ENCODE results near the gene OSBPL5.

Gene OSBPL5

DNA sequence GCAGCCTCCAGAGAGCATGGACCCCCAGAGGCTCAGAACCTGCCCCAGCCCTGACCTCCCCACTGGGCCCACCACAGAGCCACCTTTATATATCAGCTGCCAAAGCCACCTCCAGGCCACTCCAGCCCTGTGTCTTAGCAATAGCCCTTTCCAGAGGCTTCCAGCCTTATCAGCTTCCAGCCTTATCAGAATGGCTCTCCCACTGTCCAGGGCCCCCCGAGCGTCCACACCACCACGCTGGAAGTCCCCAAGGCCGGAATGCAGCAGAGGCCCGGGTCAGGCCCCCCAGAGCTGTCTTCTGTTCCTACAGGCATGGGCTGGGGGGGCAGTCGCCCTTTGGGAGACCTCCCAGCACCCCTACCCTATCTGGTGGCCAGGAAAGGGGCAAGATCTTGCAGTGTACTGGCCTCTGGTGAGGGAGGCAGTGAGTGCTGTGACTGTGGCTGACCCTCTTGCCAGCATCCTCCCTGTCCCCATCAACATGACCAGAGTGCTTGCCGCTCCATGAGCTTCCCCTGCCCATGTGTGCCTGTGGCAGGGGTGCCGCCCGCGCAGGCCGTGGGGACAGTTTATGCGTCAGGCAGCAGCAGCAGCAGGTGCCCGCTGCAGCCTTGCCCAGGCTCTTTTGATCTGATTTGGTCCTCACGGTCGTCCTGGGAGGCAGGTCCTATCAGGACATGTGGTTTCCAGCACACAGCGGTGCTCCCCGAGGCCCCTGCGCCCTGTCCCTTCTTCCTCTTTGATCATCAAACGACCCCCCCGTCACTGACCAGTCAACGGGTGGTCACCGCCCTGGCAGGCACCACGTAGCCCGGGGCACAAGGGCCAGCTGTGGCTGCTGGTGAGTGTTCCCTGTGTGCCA is 15.9 kb downstream of the OSBPL5 start:
- no peak for DNase-seq

DNA sequence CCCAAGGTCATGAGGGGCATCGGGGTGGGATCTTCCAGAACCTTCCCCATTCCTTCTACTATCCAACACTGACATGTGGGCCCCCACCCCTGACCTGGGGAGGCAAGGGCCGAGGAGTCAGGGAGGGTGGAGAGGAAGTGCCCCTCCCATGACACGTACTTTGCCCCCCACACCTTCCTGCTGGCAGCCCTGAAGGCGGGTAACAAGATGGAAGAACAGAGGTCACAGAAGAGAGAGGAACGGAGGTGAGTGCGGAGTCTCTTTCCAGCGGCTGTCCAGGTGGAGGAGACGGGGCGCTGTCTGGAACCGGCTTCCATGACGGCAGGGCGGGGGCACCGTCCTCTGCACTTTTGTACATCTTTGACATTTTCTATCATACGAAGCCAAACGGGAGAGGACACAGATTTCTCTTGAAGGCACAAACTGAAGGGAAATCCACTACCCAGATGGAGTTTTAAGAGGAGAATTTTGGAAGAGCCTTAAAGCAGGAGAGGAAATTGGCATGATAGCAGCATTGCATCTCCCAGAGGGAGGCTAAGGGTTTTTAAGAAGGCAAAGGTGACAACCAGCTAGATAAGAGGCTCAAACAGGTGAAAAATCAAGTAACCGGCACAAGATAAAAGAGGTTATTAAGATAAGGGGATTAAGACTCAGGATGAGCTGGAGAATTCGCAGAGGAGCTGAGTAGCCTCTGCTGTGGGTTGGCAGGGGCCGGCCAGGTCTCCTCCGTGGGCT is 16.7 kb downstream of the OSBPL5 start:
- no peak for DNase-seq

GRCh38 chr11:3147626-3148025 is 17.5 kb downstream of the OSBPL5 start:
- no peak for DNase-seq

GRCh38 chr11:3147257-3147619 is 17.9 kb downstream of the OSBPL5 start:
- no peak for DNase-seq

- DNase-seq, result no peak
Observed at GRCh38 chr11:3146612-3147256, 18.4 kb downstream of the OSBPL5 start.

- DNase-seq, result no peak
Observed at GRCh38 chr11:3145206-3145520, 19.9 kb downstream of the OSBPL5 start.

DNA sequence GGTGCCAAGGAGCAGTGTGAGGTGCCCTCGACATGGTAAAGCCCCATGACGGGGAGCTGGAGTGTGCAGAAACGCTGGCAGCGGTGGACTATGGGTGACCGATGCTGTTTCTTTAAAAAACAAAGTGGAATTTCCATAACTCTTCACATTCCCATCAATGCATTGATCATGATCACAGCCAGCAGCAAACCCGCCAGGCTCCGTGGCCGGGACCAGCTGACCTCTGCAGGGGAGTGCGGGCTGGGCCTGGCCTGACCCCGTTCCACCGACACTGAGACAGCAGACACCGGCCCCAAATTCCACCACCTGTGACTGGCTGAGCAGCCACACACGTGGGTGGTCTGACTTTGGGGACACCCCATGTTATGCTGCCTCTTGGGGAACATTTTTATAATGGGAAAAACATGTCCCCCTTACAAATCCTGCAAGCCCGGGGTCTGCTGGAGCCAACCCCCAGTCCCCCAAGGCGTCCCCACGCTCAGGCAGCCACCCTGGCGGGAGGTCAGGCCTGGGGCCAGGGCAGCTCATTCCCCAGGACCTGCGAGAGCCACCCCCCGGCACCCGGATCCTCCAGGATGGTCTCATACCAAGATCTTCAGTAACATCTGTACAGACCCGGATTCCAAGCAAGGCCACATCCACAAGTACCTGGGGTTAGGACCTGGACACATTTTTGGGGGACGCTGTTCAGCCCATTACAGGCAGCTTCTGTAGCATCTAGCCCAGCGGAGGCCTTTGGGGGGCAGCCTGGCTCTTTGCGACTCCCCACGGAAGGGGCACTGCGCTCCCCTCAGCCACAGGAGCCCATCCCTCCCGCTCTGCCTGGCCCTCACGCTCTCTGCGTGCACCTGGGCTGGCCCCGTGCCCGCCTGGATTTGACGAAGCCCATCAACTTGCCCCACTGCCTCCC is 20.6 kb downstream of the OSBPL5 start:
- no peak for DNase-seq

DNA sequence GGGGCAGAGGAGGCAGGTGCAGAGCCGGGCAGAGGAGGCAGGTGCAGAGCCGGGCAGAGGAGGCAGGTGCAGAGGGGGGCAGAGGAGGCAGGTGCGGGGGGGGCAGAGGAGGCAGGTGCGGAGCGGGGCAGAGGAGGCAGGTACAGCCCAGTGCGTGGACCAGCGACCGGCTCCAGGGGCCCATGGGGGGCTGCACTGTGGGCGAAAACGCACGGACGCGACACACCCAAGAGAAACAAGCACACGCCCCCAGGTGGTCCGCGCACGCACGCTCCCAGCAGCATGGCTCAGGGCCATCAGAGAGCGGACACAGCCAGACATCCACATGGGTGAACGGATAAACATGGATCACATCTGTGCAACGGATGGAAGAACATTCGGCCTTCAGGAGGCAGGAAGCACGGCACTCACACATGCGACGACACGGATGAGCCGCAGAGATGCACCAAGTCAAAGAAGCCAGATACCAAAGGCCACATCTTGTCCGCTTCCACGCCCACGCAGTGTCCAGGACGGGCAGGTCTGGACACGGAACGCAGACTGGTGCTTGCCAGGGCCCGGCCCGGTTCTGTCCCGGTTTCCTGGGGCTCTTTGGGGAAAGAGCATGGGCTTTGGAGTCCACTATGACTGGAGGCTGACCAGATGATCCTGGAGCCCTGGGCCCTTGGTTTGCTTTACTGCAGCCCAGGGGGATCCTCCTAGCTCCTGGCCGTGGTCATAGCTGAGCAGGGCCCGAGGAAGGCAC is 21.8 kb downstream of the OSBPL5 start:
- no peak for DNase-seq

- no peak for DNase-seq
Observed at GRCh38 chr11:3140291-3140603, 24.9 kb downstream of the OSBPL5 start.

DNA sequence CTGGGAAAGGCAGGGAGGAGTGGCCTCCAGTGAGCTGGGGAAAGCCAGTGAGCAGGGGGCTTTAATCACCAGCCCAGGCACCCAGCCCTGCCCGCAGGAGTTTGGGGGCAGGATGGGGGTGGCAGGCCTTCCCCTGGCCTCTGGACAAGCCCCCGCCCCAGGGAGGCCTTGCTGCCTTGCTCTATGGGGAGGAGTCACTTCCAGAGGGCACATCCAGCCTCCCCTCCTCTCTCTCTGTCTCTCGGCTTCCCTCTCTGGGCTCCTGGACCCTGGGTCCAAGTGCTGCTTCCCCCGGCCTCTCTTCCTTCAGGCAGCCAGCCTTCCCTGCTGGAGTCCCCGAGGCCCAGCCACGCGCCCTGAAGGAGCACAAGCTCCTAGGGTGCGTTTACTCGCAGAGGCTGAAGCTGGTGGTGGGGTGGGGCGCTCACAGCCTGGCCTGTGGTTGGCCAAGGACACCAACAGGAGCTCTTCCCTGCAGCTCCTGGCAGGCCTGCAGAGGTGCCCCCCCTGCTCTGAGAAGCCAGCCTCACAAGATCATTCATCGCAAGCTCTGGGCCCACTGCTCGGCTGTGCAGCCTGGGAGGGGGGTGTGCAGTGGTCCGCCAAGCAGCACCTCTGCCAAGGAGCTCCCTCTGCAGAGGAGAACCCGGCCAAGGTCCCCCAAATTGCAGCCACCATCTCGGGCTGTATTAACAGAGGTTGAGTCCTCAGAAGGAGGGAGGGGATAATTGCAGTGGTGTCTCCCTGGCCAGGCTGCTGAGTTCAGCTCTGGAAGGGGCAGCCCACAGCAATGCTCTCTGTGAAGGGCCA is 25.4 kb downstream of the OSBPL5 start:
- DNase-seq, result no peak

GRCh38 chr11:3139086-3139440 is 26.0 kb downstream of the OSBPL5 start:
- DNase-seq, result no peak

DNA sequence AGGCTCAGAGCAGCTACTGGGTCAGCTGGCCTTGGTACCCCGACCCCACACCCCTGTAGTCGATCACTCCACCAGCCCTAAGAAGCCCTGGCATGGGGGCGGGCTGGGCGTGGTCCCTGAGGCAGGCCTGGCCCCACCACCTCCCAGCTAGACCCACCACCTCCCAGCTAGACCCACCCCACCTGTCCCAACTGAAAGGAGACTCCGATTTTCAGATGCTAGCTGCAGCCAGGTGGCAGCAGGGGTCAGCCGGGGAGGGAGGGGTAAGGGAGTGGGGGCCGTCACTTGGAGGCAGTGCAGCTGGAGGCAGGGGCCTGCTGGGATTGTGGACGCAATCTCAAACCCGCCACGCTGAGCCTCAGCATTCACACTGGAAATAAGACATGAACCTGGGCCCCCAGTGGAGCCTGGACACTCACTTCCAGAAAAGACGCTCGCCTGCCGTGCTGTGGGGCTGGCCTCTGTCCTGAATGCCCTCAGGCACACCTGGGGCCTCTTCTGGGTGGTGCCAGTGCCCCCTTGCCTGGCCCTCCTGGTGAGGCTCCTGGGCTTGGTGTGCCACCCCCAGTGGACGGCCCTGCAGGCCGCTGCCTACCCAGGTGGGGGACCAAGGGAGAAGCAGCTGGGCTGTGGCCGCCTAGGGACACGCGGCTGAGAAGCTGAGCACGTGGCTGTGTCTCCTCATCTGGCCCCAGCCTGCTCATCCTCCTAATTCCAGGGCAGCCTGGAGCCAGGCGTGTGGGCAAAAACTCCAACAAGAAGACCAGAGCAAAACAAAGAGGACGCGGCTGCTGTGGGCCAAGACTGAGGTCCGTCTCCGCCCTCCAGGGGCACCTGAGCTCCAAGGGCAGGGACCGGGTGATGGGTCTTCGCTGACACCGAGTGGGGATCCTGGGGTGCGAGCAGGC is 26.7 kb downstream of the OSBPL5 start:
- no peak for DNase-seq

- DNase-seq, result no peak
Observed at GRCh38 chr11:3137486-3138177, 27.5 kb downstream of the OSBPL5 start.

DNA sequence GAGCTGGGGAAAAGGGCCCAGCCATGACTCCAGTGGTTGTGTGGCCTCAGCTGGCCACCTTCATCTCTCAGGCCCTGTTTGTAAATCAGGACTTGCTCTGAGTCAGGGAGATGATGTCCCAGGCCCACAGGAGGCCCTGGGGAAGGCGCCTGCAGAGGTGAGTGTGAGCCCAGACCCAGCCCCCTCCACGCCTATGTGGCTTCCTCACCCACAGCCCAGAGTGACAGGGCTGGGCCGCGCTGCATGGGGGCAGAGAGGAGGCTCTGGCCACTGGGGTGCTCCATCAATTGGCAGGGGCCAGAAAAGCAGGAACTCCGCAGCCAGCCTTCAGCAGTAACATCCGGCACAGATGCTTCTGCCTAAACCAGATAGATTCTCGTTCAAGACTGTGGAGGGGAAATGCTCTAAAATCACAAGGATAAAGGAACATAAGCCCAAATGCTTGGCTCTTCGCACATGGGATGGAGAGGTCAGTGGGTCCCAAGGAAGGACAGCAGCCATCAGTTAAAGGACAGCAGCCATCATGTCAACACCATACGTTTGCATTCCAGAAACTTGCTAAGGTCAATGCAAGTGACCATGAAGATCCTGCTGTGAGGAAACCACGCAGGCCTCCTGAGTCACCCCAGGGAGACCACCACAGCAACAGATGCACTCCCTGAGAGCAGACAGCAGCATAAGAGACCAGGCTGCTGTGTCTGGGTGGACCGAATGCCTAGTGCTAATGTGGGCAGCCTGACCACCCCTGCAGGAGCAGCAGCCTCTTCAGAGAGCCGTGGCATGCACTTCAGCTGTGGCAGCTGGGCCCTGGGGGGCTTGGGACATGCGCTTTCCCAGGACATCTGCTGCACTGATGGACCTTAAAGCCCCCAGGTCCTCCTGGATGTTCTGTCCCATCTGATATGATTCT is 28.3 kb downstream of the OSBPL5 start:
- no peak for DNase-seq

- no peak for DNase-seq
Observed at GRCh38 chr11:3135481-3136440, 29.3 kb downstream of the OSBPL5 start.

- DNase-seq, result no peak
Observed at GRCh38 chr11:3134651-3135480, 30.2 kb downstream of the OSBPL5 start.

- DNase-seq, result no peak
Observed at GRCh38 chr11:3134218-3134621, 30.9 kb downstream of the OSBPL5 start.

All from NCI-H1105 treated with DMSO at 0.1 percent for 48 hours (cell line).